ENCODE measurements around the gene PTRH2. TPM values are rescaled to one million over a fixed set of nuclear protein-coding genes. Genes with fewer than 3 reads are reported as not detected.

PTRH2 gene
- total and polyA plus RNA-seq, 2 of the 8 experiments (the other 6 are each of a cell fraction or from before 2014, with no cell fraction given) = 39.4 to 43.2 TPM

DNA sequence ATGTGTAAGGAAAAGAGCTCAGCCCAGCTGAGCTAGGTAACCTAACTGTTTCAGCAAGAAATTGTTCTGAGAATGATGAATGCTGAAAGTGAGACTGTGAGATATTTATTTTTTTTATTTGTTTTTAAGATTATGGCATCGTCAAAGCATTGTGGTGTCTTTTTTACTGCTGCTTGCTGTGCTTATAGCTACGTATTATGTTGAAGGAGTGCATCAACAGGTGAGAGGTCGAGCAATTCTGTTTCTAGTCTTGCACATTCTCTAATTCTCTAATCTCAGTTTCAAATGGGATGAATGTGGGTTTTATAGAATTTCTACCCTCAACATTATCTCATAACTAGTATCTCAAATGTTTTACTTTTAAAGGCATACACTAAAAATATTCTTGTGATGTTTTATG lies 30.1 kb upstream of the PTRH2 start:
- Histone ChIP-seq H4K91ac (replicated peaks; ENCODE audit: insufficient read length, low read length) (no peak overlapping the region), H3K23me2 (ENCODE audit: low read depth, low read length) (no peaks in the 10 kb centered on the region), H3K79me2 (ENCODE audit: control insufficient read depth in 1 of 2, insufficient read depth in 2 of 2, low read length in 2 of 2) (no peaks in the 10 kb centered on the region), H3K18ac (ENCODE audit: extremely low read depth, low read length) (no peak overlapping the region), H3K14ac (ENCODE audit: insufficient read length) (no peak overlapping the region), H3K56ac (replicated peaks; ENCODE audit: insufficient read length, low read depth, low read length) (no peak overlapping the region), H4K20me1 (replicated peaks in 1 of 2; ENCODE audit: control insufficient read depth in 1 of 2, insufficient read depth in 2 of 2, low read length in 2 of 2) (no peaks in the 10 kb centered on the region), H3K4me3 (ENCODE audit: extremely low read depth in 1 of 4, insufficient read depth in 2 of 4, low read depth in 3 of 4, low read length in 4 of 4) (no peak overlapping the region), H3K36me3 (ENCODE audit: control insufficient read depth in 2 of 4, insufficient read depth in 4 of 4, low read length in 3 of 4) (peaks cover 0 to 4% (median 0%) of the 10 kb centered on the region in 4 experiments; a peak in 2 of 8 replicates), H3K79me1 (ENCODE audit: low read depth, low read length) (no peaks in the 10 kb centered on the region), H3K27me3 (replicated peaks in 1 of 4; ENCODE audit: control insufficient read depth in 3 of 4, extremely low read depth in 1 of 4, insufficient read depth in 3 of 4, low read length in 3 of 4) (no peaks in the 10 kb centered on the region), H3K4ac (replicated peaks; ENCODE audit: insufficient read length, low read depth, low read length) (no peak overlapping the region), H2AFZ (ENCODE audit: low read length) (no peak overlapping the region), H3K4me2 (ENCODE audit: insufficient read depth in 1 of 2, low read depth in 2 of 2, low read length in 2 of 2) (no peak overlapping the region), H3K4me1 (replicated peaks in 1 of 4; ENCODE audit: control insufficient read depth in 3 of 4, insufficient read depth in 4 of 4, low read length in 3 of 4) (no peaks in the 10 kb centered on the region), H2BK20ac (ENCODE audit: low read length) (no peak overlapping the region), H2BK15ac (ENCODE audit: low read length) (no peak overlapping the region), H4K5ac (ENCODE audit: insufficient read length, low read depth, low read length) (no peak overlapping the region), H2BK5ac (ENCODE audit: low read depth, low read length) (no peak overlapping the region), H4K8ac (ENCODE audit: extremely low read depth, insufficient read depth, low read length) (no peak overlapping the region), H2BK12ac (ENCODE audit: low read depth, low read length) (no peak overlapping the region), H2AK5ac (ENCODE audit: low read depth, low read length) (no peak overlapping the region), H3K23ac (ENCODE audit: insufficient read length) (no peak overlapping the region), H2BK120ac (replicated peaks; ENCODE audit: low read depth, low read length) (no peak overlapping the region), H3K27ac (ENCODE audit: low read depth, low read length) (no peak overlapping the region), H3K9me3 (ENCODE audit: insufficient read depth in 2 of 2, low read depth in 1 of 2, low read length in 1 of 2) (no peaks in the 10 kb centered on the region; a peak in 1 of 4 replicates), H3K9ac (replicated peaks in 1 of 4; ENCODE audit: extremely low read depth in 1 of 4, low read depth in 3 of 4, low read length in 3 of 4) (no peak overlapping the region)
- TF ChIP-seq EGR1 (IDR thresholded peaks at IDR 0.05; ENCODE audit: borderline replicate concordance, low read depth, low read length) = no peak
- no peak for TF ChIP-seq HDAC2 (IDR thresholded peaks at IDR 0.05; ENCODE audit: borderline replicate concordance in 1 of 2, low read depth in 2 of 2, low read length in 2 of 2)
- TF ChIP-seq PHF8 (conservative IDR thresholded peaks at IDR 0.05; ENCODE audit: low read depth, low read length) = no peak
- TF ChIP-seq SIN3A (conservative IDR thresholded peaks at IDR 0.05 in 1 of 2, IDR thresholded peaks at IDR 0.05 in 1 of 2; ENCODE audit: low read depth in 1 of 2, low read length in 2 of 2) = no peak
- TF ChIP-seq BRCA1 (IDR thresholded peaks at IDR 0.05; ENCODE audit: low read depth, low read length) = no peak
- no peak for TF ChIP-seq CHD2 (IDR thresholded peaks at IDR 0.05; ENCODE audit: low read length)
- no peak for TF ChIP-seq TAF7 (optimal IDR thresholded peaks at IDR 0.05; ENCODE audit: borderline replicate concordance, low read depth, low read length)
- ChIA-PET POLR2A (ENCODE audit: partially characterized antibody) (no interaction called here), CTCF (ENCODE audit: partially characterized antibody) (interaction anchor here (0.6 to 1.6 kb wide), 4 partner anchors 10 to 177 kb away, joined by 3 read pairs; no protein-coding TSS in a partner anchor)
- FAIRE-seq (no peak), DNase-seq (ENCODE audit: low read depth in 1 of 2, low spot score in 2 of 2) (no peak)
- WGBS, 2 experiments (ENCODE audit: extremely low coverage in 1 of 2, insufficient coverage in 1 of 2, insufficient read length in 1 of 2, insufficient replicate concordance in 2 of 2, low coverage in 1 of 2, low lambda C conversion rate in 2 of 2, missing lambda C conversion rate in 1 of 2) = 87% methylated on average over 3 of the region's 3 CpGs; no CpG with 5 or more reads in 1 of the 2 experiments

Measured in H1 (cell line).